PFSK-1 (cell line): ENCODE measurements around the gene ISOC2.

Experiments used
- FOXP2 ChIP-seq: optimal IDR thresholded peaks from 2 replicates; pipeline ENCODE3; 2011; ENCODE audit warnings: borderline replicate concordance, control low read depth, inconsistent platforms; ENCODE audit not compliant: insufficient read depth; ENCODE audit errors: extremely low read length, extremely low read depth
- POLR2AphosphoS5 ChIP-seq: IDR thresholded peaks from 2 replicates; pipeline ENCODE4 v1.6.1; 2012; ENCODE audit warnings: low read depth, mild to moderate bottlenecking, control low read depth, low read length, moderate library complexity
- REST ChIP-seq, 2 experiments: IDR thresholded peaks; 2 replicates each; pipeline versions ENCODE4 v1.6.1 to v1.8.0; 2011 to 2012; ENCODE audit warnings: low read depth in 2 of 2, low read length in 2 of 2, control low read depth in 1 of 2, inconsistent platforms in 1 of 2, mild to moderate bottlenecking in 1 of 2, moderate library complexity in 1 of 2; ENCODE audit not compliant: insufficient read depth in 1 of 2
- SIN3A ChIP-seq: IDR thresholded peaks from 2 replicates; pipeline ENCODE4 v1.6.1; 2012; ENCODE audit warnings: mild to moderate bottlenecking, low read length, moderate library complexity, borderline replicate concordance; ENCODE audit not compliant: insufficient read depth
- TAF1 ChIP-seq: IDR thresholded peaks from 2 replicates; pipeline ENCODE4 v1.6.1; 2012; ENCODE audit warnings: low read length, control low read depth, borderline replicate concordance; ENCODE audit not compliant: insufficient read depth

ISOC2 gene

GRCh38 chr19:55463583-55464031 is 2.2 kb upstream of the ISOC2 start:
- TF ChIP-seq POLR2AphosphoS5 (no peak), REST (IDR thresholded peaks at IDR 0.05; ENCODE audit: insufficient read depth in 1 of 2, low read depth in 2 of 2, low read length in 2 of 2) (no peak), SIN3A (no peak), TAF1 (no peak), FOXP2 (no peak)

GRCh38 chr19:55462722-55463121 is 1.3 kb upstream of the ISOC2 start:
- TF ChIP-seq SIN3A = no peak
- no peak for TF ChIP-seq TAF1
- TF ChIP-seq FOXP2 = no peak
- no peak for TF ChIP-seq POLR2AphosphoS5
- no peak for TF ChIP-seq REST (IDR thresholded peaks at IDR 0.05; ENCODE audit: insufficient read depth in 1 of 2, low read depth in 2 of 2, low read length in 2 of 2)

GRCh38 chr19:55461974-55462626 is 658 bp upstream of the ISOC2 start:
- TF ChIP-seq REST (IDR thresholded peaks at IDR 0.05; ENCODE audit: insufficient read depth in 1 of 2, low read depth in 2 of 2, low read length in 2 of 2) = no peak
- no peak for TF ChIP-seq SIN3A

- TF ChIP-seq POLR2AphosphoS5 (no peak), FOXP2 (no peak), SIN3A (peak; percentile 44; the same call in 1 of the 2 replicates)
Measured at GRCh38 chr19:55460670-55461258, 678 bp downstream of the ISOC2 start.

GRCh38 chr19:55459950-55460657 is 1.3 kb downstream of the ISOC2 start:
- TF ChIP-seq REST (IDR thresholded peaks at IDR 0.05; ENCODE audit: insufficient read depth in 1 of 2, low read depth in 2 of 2, low read length in 2 of 2) (no peak), POLR2AphosphoS5 (no peak)
